Measurements from ENCODE around the gene NUDT19.

NUDT19 gene

GRCh38 chr19:32666084-32666483, 25.5 kb upstream of the NUDT19 start:
- Mint-ChIP-seq H3K36me3 (peaks cover 16% of the 10 kb centered on the region), H3K27ac (no peak overlapping the region)

DNA sequence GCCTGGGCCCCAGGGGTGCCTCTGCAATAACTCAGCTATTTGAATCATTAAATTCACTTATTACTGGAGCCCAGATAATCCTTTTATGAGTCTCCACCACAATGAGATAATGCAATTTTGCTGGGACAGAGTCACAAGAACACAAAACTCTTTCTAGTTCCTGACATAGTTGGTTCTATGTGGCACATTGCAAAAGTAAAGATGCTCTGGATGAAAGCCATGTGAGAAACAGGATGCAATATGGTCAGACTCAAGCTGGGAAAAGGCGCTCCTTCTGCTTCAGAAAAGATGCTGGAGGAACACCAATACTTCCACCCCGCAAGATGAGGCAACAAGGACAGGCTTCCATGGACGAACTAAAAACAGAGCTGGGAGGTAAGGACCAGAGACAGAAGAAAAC, 22.3 kb upstream of the NUDT19 start:
- H3K36me3 Mint-ChIP-seq = peaks cover 19% of the 10 kb centered on the region
- H3K4me3 Mint-ChIP-seq = no peak overlapping the region
- peaks cover 5% of the 10 kb centered on the region for H3K27me3 Mint-ChIP-seq
- H3K4me1 Mint-ChIP-seq = peaks cover 39% of the 10 kb centered on the region
- DNase-seq = no peak
- CTCF ChIA-PET = no interaction called here
- H3K27ac Mint-ChIP-seq = no peak overlapping the region
- H3K9me3 Mint-ChIP-seq = no peaks in the 10 kb centered on the region

More at GRCh38 chr19:32666084-32666483, 25.5 kb upstream of the NUDT19 start:
- H3K4me1 Mint-ChIP-seq = peaks cover 25% of the 10 kb centered on the region
- H3K4me3 Mint-ChIP-seq = no peak overlapping the region
- no peaks in the 10 kb centered on the region for H3K9me3 Mint-ChIP-seq
- no peak for DNase-seq
- CTCF ChIA-PET = no interaction called here
- H3K27me3 Mint-ChIP-seq = no peaks in the 10 kb centered on the region

GRCh38 chr19:32671883-32672593, 19.6 kb upstream of the NUDT19 start:
- Mint-ChIP-seq H3K36me3 (peaks cover 17% of the 10 kb centered on the region), H3K4me1 (peaks cover 44% of the 10 kb centered on the region), H3K27ac (no peak overlapping the region), H3K4me3 (no peak overlapping the region), H3K9me3 (no peaks in the 10 kb centered on the region), H3K27me3 (peaks cover 28% of the 10 kb centered on the region)
- CTCF ChIA-PET = no interaction called here
- DNase-seq = no peak

DNA sequence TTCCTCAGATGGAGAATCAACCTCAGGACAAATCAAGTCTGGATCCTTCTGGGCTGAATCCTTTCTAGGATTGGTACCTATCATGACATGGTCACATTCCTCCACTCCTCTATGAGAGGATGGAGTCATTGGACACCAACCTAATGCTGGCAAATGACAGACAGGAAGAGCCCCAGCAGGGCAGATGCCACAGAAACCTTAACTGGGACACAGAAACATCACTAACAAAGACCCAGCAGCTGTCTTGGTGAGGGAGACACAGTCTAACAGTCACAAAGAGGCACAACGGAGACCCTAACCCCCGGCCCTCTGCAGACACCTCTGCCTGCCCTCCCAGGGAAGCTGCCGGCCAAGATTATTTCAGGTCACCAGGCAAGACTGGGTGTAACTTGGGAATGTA, 18.8 kb upstream of the NUDT19 start:
- H3K9me3 Mint-ChIP-seq = no peaks in the 10 kb centered on the region
- H3K36me3 Mint-ChIP-seq = peaks cover 15% of the 10 kb centered on the region
- H3K4me1 Mint-ChIP-seq = peaks cover 50% of the 10 kb centered on the region
- H3K4me3 Mint-ChIP-seq = peak overlapping the region; percentile 37
- H3K27me3 Mint-ChIP-seq = peaks cover 36% of the 10 kb centered on the region
- DNase-seq = no peak
- H3K27ac Mint-ChIP-seq = no peak overlapping the region
- CTCF ChIA-PET = interaction anchor here (0.6 kb wide), 1 partner anchor 586 kb away, joined by 3 read pairs; no protein-coding TSS in a partner anchor

GRCh38 chr19:32673573-32673972, 18.0 kb upstream of the NUDT19 start:
- peaks cover 50% of the 10 kb centered on the region for H3K4me1 Mint-ChIP-seq
- peak overlapping the region; percentile 95 for H3K4me3 Mint-ChIP-seq

GRCh38 chr19:32674153-32674930, 17.3 kb upstream of the NUDT19 start:
- H3K27me3 Mint-ChIP-seq = peaks cover 51% of the 10 kb centered on the region
- H3K9me3 Mint-ChIP-seq = no peaks in the 10 kb centered on the region
- no peak for DNase-seq
- CTCF ChIA-PET = interaction anchor here (1.0 kb wide), 1 partner anchor 9 kb away, joined by 3 read pairs; no protein-coding TSS in a partner anchor
- peaks cover 48% of the 10 kb centered on the region for H3K4me1 Mint-ChIP-seq
- H3K36me3 Mint-ChIP-seq = peaks cover 10% of the 10 kb centered on the region
- peak overlapping the region; percentile 89 for H3K27ac Mint-ChIP-seq
- peak overlapping the region; percentile 95 for H3K4me3 Mint-ChIP-seq

More at GRCh38 chr19:32673573-32673972, 18.0 kb upstream of the NUDT19 start:
- Mint-ChIP-seq H3K36me3 (peaks cover 15% of the 10 kb centered on the region), H3K9me3 (no peaks in the 10 kb centered on the region), H3K27ac (no peak overlapping the region), H3K27me3 (peaks cover 43% of the 10 kb centered on the region)
- DNase-seq = no peak
- CTCF ChIA-PET = interaction anchor here (1.0 kb wide), 1 partner anchor 9 kb away, joined by 3 read pairs; no protein-coding TSS in a partner anchor

- CTCF ChIA-PET = no interaction called here
- H3K36me3 Mint-ChIP-seq = peaks cover 5% of the 10 kb centered on the region
- DNase-seq = peak; percentile 98
- peaks cover 59% of the 10 kb centered on the region for H3K27me3 Mint-ChIP-seq
- peak within 1 kb of the TSS; percentile 95 for H3K4me3 Mint-ChIP-seq
- H3K9me3 Mint-ChIP-seq = no peaks in the 10 kb centered on the region
- peak within 1 kb of the TSS; percentile 89 for H3K27ac Mint-ChIP-seq
- peaks cover 41% of the 10 kb centered on the region for H3K4me1 Mint-ChIP-seq
Observed at GRCh38 chr19:32674931-32675719, 16.5 kb upstream of the NUDT19 start, which contains the start of gene ANKRD27. TSS of gene ANKRD27 (minus strand) at chr19:32675180. CDS start at chr19:32659015, 16,165 bp downstream.

DNA sequence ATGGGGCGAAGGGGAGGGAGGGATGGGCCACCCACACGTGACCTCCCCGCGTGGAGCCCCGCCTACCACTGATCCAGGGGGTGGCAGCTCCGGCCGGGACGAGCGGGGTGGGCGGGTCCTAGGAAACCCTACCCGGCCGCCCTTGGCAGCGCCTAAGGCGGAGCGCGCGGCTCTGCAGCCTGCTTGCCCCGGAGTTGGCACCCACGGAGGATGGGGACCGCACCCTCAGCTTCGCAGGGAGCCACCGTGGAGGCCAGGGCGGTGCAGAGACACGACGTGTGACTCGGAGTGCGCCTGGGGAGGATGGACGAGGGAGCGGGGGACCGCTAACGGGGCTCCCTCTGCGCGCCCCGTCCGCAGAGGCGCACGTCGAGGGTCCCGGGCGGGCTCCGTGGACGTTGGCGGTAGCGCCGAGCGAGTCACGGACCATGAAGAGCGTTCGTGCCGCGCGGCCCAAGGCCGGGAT, 15.9 kb upstream of the NUDT19 start, which contains the start of gene RGS9BP:
Gene RGS9BP (plus strand): TSS at position 129 of the 466 bp plus-strand sequence. CDS start 416 bp downstream, outside the sequence.
- Mint-ChIP-seq H3K27ac (peak within 1 kb of the TSS; percentile 81), H3K4me3 (peak within 1 kb of the TSS; percentile 87), H3K4me1 (peaks cover 37% of the 10 kb centered on the region), H3K9me3 (no peaks in the 10 kb centered on the region), H3K36me3 (peaks cover 3% of the 10 kb centered on the region), H3K27me3 (peaks cover 65% of the 10 kb centered on the region)
- DNase-seq = peak; percentile 76
- CTCF ChIA-PET = interaction anchor here (1.4 kb wide), 1 partner anchor 15 kb away, joined by 7 read pairs; the partner anchor contains the start of gene NUDT19

DNA sequence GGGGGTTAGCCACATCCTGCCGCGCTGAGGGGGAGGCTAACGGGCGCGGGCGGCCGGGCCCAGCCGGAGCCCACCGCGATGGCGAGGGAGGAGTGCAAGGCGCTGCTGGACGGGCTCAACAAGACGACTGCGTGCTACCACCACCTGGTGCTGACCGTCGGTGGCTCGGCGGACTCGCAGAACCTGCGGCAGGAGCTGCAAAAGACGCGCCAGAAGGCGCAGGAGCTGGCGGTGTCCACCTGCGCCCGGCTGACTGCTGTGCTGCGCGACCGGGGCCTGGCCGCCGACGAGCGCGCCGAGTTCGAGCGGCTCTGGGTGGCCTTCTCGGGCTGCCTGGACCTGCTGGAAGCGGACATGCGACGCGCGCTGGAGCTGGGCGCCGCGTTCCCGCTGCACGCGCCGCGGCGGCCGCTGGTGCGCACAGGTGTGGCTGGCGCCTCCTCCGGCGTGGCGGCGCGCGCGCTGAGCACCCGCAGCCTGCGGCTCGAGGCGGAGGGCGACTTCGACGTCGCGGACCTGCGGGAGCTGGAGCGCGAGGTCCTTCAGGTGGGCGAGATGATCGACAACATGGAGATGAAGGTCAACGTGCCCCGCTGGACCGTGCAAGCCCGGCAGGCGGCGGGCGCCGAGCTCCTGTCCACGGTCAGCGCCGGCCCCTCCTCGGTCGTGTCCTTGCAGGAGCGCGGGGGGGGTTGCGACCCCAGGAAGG, 15.3 kb upstream of the NUDT19 start:
- no peak overlapping the region for H3K27ac Mint-ChIP-seq
- peaks cover 37% of the 10 kb centered on the region for H3K4me1 Mint-ChIP-seq
- DNase-seq = peak; percentile 33
- peaks cover 66% of the 10 kb centered on the region for H3K27me3 Mint-ChIP-seq
- CTCF ChIA-PET = interaction anchor here (1.4 kb wide), 1 partner anchor 15 kb away, joined by 7 read pairs; the partner anchor contains the start of gene NUDT19
- peak overlapping the region; percentile 87 for H3K4me3 Mint-ChIP-seq
- H3K36me3 Mint-ChIP-seq = peaks cover 3% of the 10 kb centered on the region
- H3K9me3 Mint-ChIP-seq = no peaks in the 10 kb centered on the region

DNA sequence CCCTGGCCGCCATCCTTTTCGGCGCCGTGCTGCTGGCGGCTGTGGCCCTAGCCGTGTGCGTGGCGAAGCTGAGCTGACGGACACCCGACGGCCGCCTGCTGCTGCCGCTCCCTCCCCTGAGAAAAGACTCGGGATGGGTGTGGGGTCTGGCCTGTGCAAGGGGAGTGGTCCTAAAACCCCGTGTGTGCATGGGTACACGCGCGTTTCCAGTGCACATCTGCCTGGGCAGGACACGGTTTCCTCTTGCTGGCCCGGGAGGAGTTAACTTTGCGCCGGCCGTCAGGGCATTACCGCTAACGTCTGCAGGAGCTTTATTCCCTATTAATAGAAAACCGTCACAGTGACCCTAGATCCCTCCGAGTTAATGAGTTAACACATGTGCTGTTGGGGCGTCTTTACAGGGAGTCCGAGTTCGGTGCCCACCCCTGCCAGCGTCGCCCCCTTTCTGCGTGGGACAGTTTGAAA, 14.7 kb upstream of the NUDT19 start:
- DNase-seq = no peak
- Mint-ChIP-seq H3K4me1 (peaks cover 32% of the 10 kb centered on the region), H3K4me3 (peak overlapping the region; percentile 65), H3K27ac (no peak overlapping the region), H3K27me3 (peaks cover 68% of the 10 kb centered on the region), H3K9me3 (no peaks in the 10 kb centered on the region), H3K36me3 (peaks cover 3% of the 10 kb centered on the region)
- CTCF ChIA-PET = interaction anchor here (1.4 kb wide), 1 partner anchor 14 kb away, joined by 7 read pairs; the partner anchor contains the start of gene NUDT19

DNA sequence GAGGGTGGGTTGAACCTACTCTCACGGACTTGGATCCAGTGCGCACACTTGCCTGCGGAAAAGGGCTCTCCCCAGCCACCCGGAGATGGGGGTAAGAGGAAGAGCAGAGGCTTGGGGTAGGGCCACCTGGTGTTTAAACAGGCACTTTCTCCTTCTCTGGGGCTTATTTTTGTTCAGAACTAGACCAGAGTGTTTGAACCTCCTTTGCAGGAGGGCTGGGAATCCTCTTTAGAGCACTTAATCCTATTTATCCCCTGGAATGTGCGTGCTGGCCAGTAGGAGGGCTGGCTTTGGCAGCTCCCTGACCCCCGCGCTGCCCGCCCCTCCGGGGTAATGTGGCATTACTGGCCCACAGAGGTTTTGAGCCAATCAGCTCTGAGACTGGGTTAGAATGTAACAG, 14.0 kb upstream of the NUDT19 start:
- Mint-ChIP-seq H3K4me1 (peaks cover 25% of the 10 kb centered on the region), H3K27ac (no peak overlapping the region), H3K4me3 (peak overlapping the region; percentile 65), H3K9me3 (no peaks in the 10 kb centered on the region), H3K36me3 (peaks cover 2% of the 10 kb centered on the region), H3K27me3 (peaks cover 75% of the 10 kb centered on the region)
- CTCF ChIA-PET = no interaction called here
- DNase-seq = no peak

DNA sequence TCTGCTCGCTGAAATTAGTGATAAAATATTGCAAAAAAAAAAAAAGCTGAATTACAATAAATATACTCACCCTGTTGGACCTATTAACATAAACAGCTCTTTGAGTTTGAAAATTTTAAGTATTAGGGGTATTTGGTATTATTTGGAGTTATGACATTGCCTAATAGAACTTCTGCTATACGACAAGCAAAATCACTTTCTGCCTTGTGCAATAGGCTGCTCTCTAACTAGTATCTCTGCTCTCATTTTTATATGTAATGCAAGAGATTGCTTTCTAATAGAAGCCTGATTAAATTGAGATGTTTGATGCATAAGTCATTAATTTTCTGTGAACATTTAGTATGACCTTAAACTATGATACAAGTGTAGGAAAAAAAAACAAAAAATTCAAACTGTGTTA, 10.6 kb upstream of the NUDT19 start:
- no peaks in the 10 kb centered on the region for H3K9me3 Mint-ChIP-seq
- peaks cover 67% of the 10 kb centered on the region for H3K27me3 Mint-ChIP-seq
- CTCF ChIA-PET = interaction anchor here (0.6 kb wide), 1 partner anchor 8 kb away, joined by 3 read pairs; no protein-coding TSS in a partner anchor
- no peaks in the 10 kb centered on the region for H3K36me3 Mint-ChIP-seq
- H3K4me3 Mint-ChIP-seq = no peak overlapping the region
- peaks cover 8% of the 10 kb centered on the region for H3K4me1 Mint-ChIP-seq
- H3K27ac Mint-ChIP-seq = no peak overlapping the region
- no peak for DNase-seq

- no peaks in the 10 kb centered on the region for H3K36me3 Mint-ChIP-seq
- H3K27me3 Mint-ChIP-seq = peaks cover 53% of the 10 kb centered on the region
- H3K27ac Mint-ChIP-seq = no peak overlapping the region
- H3K4me3 Mint-ChIP-seq = no peak overlapping the region
- peaks cover 3% of the 10 kb centered on the region for H3K4me1 Mint-ChIP-seq
- no peak for DNase-seq
- no peaks in the 10 kb centered on the region for H3K9me3 Mint-ChIP-seq
- CTCF ChIA-PET = no interaction called here
Observed at GRCh38 chr19:32682317-32682716, 9.3 kb upstream of the NUDT19 start.
